Lower lobe of right lung (tissue), 2 donors: Measurements from ENCODE around the gene IGFL2. TPM values are rescaled to one million over a fixed set of nuclear protein-coding genes. Genes with fewer than 3 reads are reported as not detected.

Experiments used
- ATAC-seq, 2 donors: fragments of 200-7000 bp; cut with Tn5 transposase; one replicate each; pipeline ENCODE4 v1.9.1; 2020 to 2022; ENCODE audit warnings: mild to moderate bottlenecking in 2 of 2, moderate library complexity in 2 of 2
- DNase-seq: peaks from one replicate; pipeline ENCODE4 v3.0.0-alpha.2; 2020
- H3K27ac ChIP-seq: fragments of 200-600 bp; one replicate; pipeline ENCODE4 v1.8.0; 2022
- H3K27me3 ChIP-seq: fragments of 200-600 bp; one replicate; pipeline ENCODE4 v1.8.0; 2022; ENCODE audit warnings: low read depth
- H3K36me3 ChIP-seq: fragments of 200-600 bp; one replicate; pipeline ENCODE4 v1.8.0; 2022; ENCODE audit warnings: mild to moderate bottlenecking
- H3K4me1 ChIP-seq: fragments of 200-600 bp; one replicate; pipeline ENCODE4 v1.8.0; 2022
- H3K4me3 ChIP-seq: fragments of 200-600 bp; one replicate; pipeline ENCODE4 v1.8.0; 2022; ENCODE audit warnings: mild to moderate bottlenecking
- H3K9me3 ChIP-seq: fragments of 200-600 bp; one replicate; pipeline ENCODE4 v1.8.0; 2022
- CTCF ChIP-seq: fragments of 200-600 bp; IDR thresholded peaks from one replicate; pipeline ENCODE4 v1.8.0; 2022; ENCODE audit warnings: antibody characterized with exemption, mild to moderate bottlenecking
- intact Hi-C: fragments of 100-400 bp; cut with DNase I; formaldehyde crosslinking; loops from one replicate; pipeline ENCODE4 v1.11.0; 2022
- total RNA-seq: library from RNA; stranded (reverse); fragmentation: NEBNext Ultra II Directional; extraction: Animal tissue kit (Norgen Biotek cat#: 25700); gene quantifications from one replicate; pipeline ENCODE4 v1.2.1, GENCODE V29; 2021
- donor health status: DM: no; HTN: yes; CAD: no; lungs with severe emphysema.

Gene IGFL2
- total RNA-seq, 1 donor from 2014 or later: not detected

GRCh38 chr19:46202426-46202825 lies 54.4 kb downstream of the IGFL2 start:
- DNase-seq: no peak
- no peaks in the 10 kb centered on the region for H3K27me3 ChIP-seq
- no peak for TF ChIP-seq CTCF
- H3K9me3 ChIP-seq: no peaks in the 10 kb centered on the region
- no peak overlapping the region for H3K4me3 ChIP-seq
- ATAC-seq: no peak
- no peaks in the 10 kb centered on the region for H3K4me1 ChIP-seq
- no peaks in the 10 kb centered on the region for H3K36me3 ChIP-seq
- no peak overlapping the region for H3K27ac ChIP-seq
- intact Hi-C loops: no loop called here

GRCh38 chr19:46202872-46203860 lies 55.1 kb downstream of the IGFL2 start:
- intact Hi-C loops: no loop called here
- Histone ChIP-seq H3K9me3 (no peaks in the 10 kb centered on the region), H3K4me1 (no peaks in the 10 kb centered on the region), H3K27me3 (no peaks in the 10 kb centered on the region), H3K36me3 (no peaks in the 10 kb centered on the region), H3K4me3 (no peak overlapping the region), H3K27ac (no peak overlapping the region)
- no peak for TF ChIP-seq CTCF
- no peak for ATAC-seq
- DNase-seq: no peak

GRCh38 chr19:46204008-46204407 lies 56.0 kb downstream of the IGFL2 start:
- Histone ChIP-seq H3K36me3 (no peaks in the 10 kb centered on the region), H3K27ac (no peak overlapping the region), H3K4me3 (no peak overlapping the region), H3K9me3 (no peaks in the 10 kb centered on the region), H3K27me3 (no peaks in the 10 kb centered on the region), H3K4me1 (no peaks in the 10 kb centered on the region)
- intact Hi-C loops: no loop called here
- no peak for TF ChIP-seq CTCF
- ATAC-seq: no peak
- no peak for DNase-seq

- no peak for ATAC-seq
- intact Hi-C loops: no loop called here
- Histone ChIP-seq H3K9me3 (no peaks in the 10 kb centered on the region), H3K36me3 (no peaks in the 10 kb centered on the region), H3K4me1 (peaks cover 5% of the 10 kb centered on the region), H3K27ac (no peak overlapping the region), H3K27me3 (no peaks in the 10 kb centered on the region), H3K4me3 (no peak overlapping the region)
- DNase-seq: no peak
- TF ChIP-seq CTCF: no peak
Observed at GRCh38 chr19:46205183-46205984, 57.3 kb downstream of the IGFL2 start.

GRCh38 chr19:46206176-46206575 lies 58.1 kb downstream of the IGFL2 start:
- H3K4me3 ChIP-seq: no peak overlapping the region
- ATAC-seq: no peak
- H3K27ac ChIP-seq: no peak overlapping the region
- H3K9me3 ChIP-seq: no peaks in the 10 kb centered on the region
- intact Hi-C loops: no loop called here
- H3K27me3 ChIP-seq: no peaks in the 10 kb centered on the region
- H3K4me1 ChIP-seq: peaks cover 13% of the 10 kb centered on the region
- TF ChIP-seq CTCF: no peak
- DNase-seq: no peak
- no peaks in the 10 kb centered on the region for H3K36me3 ChIP-seq
